GM12878 (cell line): ENCODE data around the gene MSH2. TPM values are rescaled to one million over a fixed set of nuclear protein-coding genes. Genes with fewer than 3 reads are reported as not detected.

ENCODE experiments used
- ATAC-seq: fragments of 200-7000 bp; cut with Tn5 transposase; 3 replicates; pipeline ENCODE4 v1.9.1; 2020; ENCODE audit warnings: mild to moderate bottlenecking, moderate library complexity
- BruUV-seq: library from RNA; stranded (reverse); fragments of 400-500 nt; replicated peaks from 2 replicates; lab custom pipeline; 2021; lab: Mats Ljungman, UMichigan
- CTCF ChIA-PET: fragments of 300-600 bp; sonication (Branson Sonifier 250); formaldehyde crosslinking; extraction: SDS; loops from one replicate; lab custom pipeline; 2021; ENCODE audit warnings: inconsistent platforms; lab: Yijun Ruan, JAX
- POLR2A ChIA-PET: fragments of 350-600 bp; formaldehyde crosslinking; extraction: SDS; loops from one replicate; lab custom pipeline; 2021; ENCODE audit warnings: inconsistent platforms; lab: Charles Lee
- RAD21 ChIA-PET: fragments of 300-600 bp; sonication (Branson Sonifier 250); formaldehyde crosslinking; loops from one replicate; lab custom pipeline; 2023; ENCODE audit warnings: antibody characterized with exemption; ENCODE audit not compliant: unreplicated experiment; lab: Charles Lee
- SMC1A ChIA-PET: fragments of 300-600 bp; sonication (Branson Sonifier 250); formaldehyde crosslinking; loops from one replicate; lab custom pipeline; 2023; ENCODE audit not compliant: unreplicated experiment, uncharacterized antibody; lab: Charles Lee
- DNase-seq: peaks from one replicate; pipeline ENCODE4 v3.0.0-alpha.2; 2011; ENCODE audit warnings: low read depth, low spot score
- FAIRE-seq: peaks from 3 replicates; lab custom pipeline; 2011; peaks lifted over from hg19 to GRCh38; lab: Jason Lieb, UNC
- H2AFZ ChIP-seq: 2 replicates; pipeline ENCODE4 v1.6.0; 2011; ENCODE audit warnings: low read depth, low read length, control low read depth; ENCODE audit not compliant: control insufficient read depth
- H3K27ac ChIP-seq: 2 replicates; pipeline ENCODE4 v1.5.1; 2011; ENCODE audit warnings: control low read depth; ENCODE audit not compliant: control insufficient read depth, insufficient read depth
- H3K27me3 ChIP-seq, 2 experiments: replicated peaks in 1 of 2; 2 replicates each; pipeline versions ENCODE4 v1.6.0 to v1.6.1; 2011; ENCODE audit warnings: low read length in 1 of 2; ENCODE audit not compliant: control insufficient read depth in 2 of 2, insufficient read depth in 2 of 2
- H3K36me3 ChIP-seq, 2 experiments: 2 replicates each; pipeline ENCODE4 v1.5.1; 2011; ENCODE audit warnings: low read length in 1 of 2; ENCODE audit not compliant: control insufficient read depth in 2 of 2, insufficient read depth in 2 of 2
- H3K4me1 ChIP-seq: 2 replicates; pipeline ENCODE4 v1.6.1; 2011; ENCODE audit warnings: mild to moderate bottlenecking, low read length, moderate library complexity, mixed read lengths; ENCODE audit not compliant: control insufficient read depth, insufficient read depth
- H3K4me2 ChIP-seq: 2 replicates; pipeline ENCODE4 v1.6.0; 2011; ENCODE audit warnings: control low read depth; ENCODE audit not compliant: control insufficient read depth, insufficient read depth
- H3K4me3 ChIP-seq: fragments of 200-600 bp; sonication (generic); 2 replicates; pipeline ENCODE4 v1.5.1; 2016
- H3K79me2 ChIP-seq: 2 replicates; pipeline ENCODE4 v1.6.0; 2011; ENCODE audit warnings: low read length; ENCODE audit not compliant: control insufficient read depth, insufficient read depth
- H3K9ac ChIP-seq: 2 replicates; pipeline ENCODE4 v1.8.0; 2011; ENCODE audit warnings: low read length, control low read depth, mixed read lengths; ENCODE audit not compliant: control insufficient read depth, insufficient read depth
- H3K9me3 ChIP-seq: replicated peaks from 3 replicates; pipeline ENCODE4 v1.5.1; 2011; ENCODE audit warnings: mild to moderate bottlenecking, low read length; ENCODE audit not compliant: control insufficient read depth, insufficient read depth
- H4K20me1 ChIP-seq: 2 replicates; pipeline ENCODE4 v1.6.0; 2011; ENCODE audit not compliant: control insufficient read depth, insufficient read depth
- BCL11A ChIP-seq: IDR thresholded peaks from 2 replicates; pipeline ENCODE4 v1.6.1; 2011; ENCODE audit warnings: low read depth, low read length
- CREM ChIP-seq: IDR thresholded peaks from 2 replicates; pipeline ENCODE4 v1.6.1; 2014; ENCODE audit warnings: antibody characterized with exemption, low read depth
- CUX1 ChIP-seq: IDR thresholded peaks from 2 replicates; pipeline ENCODE4 v1.6.1; 2012; ENCODE audit warnings: improper control_type of control experiment, low read depth, low read length; ENCODE audit not compliant: insufficient replicate concordance
- DPF2 ChIP-seq: fragments of 450-650 bp; IDR thresholded peaks from 2 replicates; pipeline ENCODE4 v1.6.1; 2017; ENCODE audit warnings: mild to moderate bottlenecking
- HDGF ChIP-seq: fragments of 450-650 bp; IDR thresholded peaks from 2 replicates; pipeline ENCODE4 v1.6.1; 2016; ENCODE audit warnings: antibody characterized with exemption
- IRF4 ChIP-seq: IDR thresholded peaks from 2 replicates; pipeline ENCODE4 v1.6.1; 2011; ENCODE audit warnings: low read depth, low read length
- PBX3 ChIP-seq: IDR thresholded peaks from 2 replicates; pipeline ENCODE4 v1.6.1; 2011; ENCODE audit warnings: mild to moderate bottlenecking, low read depth, low read length, moderate library complexity; ENCODE audit not compliant: insufficient replicate concordance
- RELB ChIP-seq: fragments of 450-650 bp; IDR thresholded peaks from 2 replicates; pipeline ENCODE4 v1.6.1; 2017; ENCODE audit warnings: low read depth, mild to moderate bottlenecking, moderate library complexity
- ZNF622 ChIP-seq: fragments of 450-650 bp; IDR thresholded peaks from 2 replicates; pipeline ENCODE4 v1.6.1; 2017; ENCODE audit warnings: mild to moderate bottlenecking, inconsistent platforms
- WGBS: methylation state at CpG from one replicate; pipeline ENCODE4 v1.1.6; 2016; ENCODE audit warnings: low lambda C conversion rate; ENCODE audit not compliant: insufficient replicate concordance, insufficient coverage; ENCODE audit errors: missing lambda C conversion rate; 5-methylcytosine and 5-hydroxymethylcytosine counted together
- in situ Hi-C: fragments of 300-500 bp; cut with MboI; formaldehyde crosslinking; loops from 9 replicates; pipeline ENCODE4 v1.14.3; 2018; ENCODE audit warnings: mixed read lengths
- intact Hi-C: fragments of 100-400 bp; cut with micrococcal nuclease; formaldehyde crosslinking; loops from one replicate; pipeline ENCODE4 v1.14.2; 2022; ENCODE audit not compliant: unreplicated experiment
- polyA plus RNA-seq, 11 experiments: library from polyadenylated mRNA; depleted of rRNA in 4 of 11; unstranded in 6 of 11; stranded (reverse) in 5 of 11; fragments of >200 nt; fragmentation: Nextera tagmentation in 4 of 11; fragmentation: Illumina TruSeq in 1 of 11; extraction: Ambion mirVana in 4 of 11; extraction: Trizol in 1 of 11; gene quantifications; 1 replicate in 1 of 11; 2 replicates in 10 of 11; pipeline versions ENCODE4 v1.2.1 to v1.2.3, GENCODE V29; 2011 to 2016; ENCODE audit warnings: inconsistent platforms in 2 of 11, missing spikeins in 2 of 11, low read depth in 1 of 11
- total RNA-seq, 4 experiments: library from RNA; depleted of rRNA in 3 of 4; stranded (reverse); fragments of >200 nt in 3 of 4; fragmentation: Illumina TruSeq in 1 of 4; extraction: Trizol in 1 of 4; gene quantifications; 2 replicates each; pipeline versions ENCODE4 v1.2.1 to v1.2.3, GENCODE V29; 2013 to 2021

MSH2 gene
- total and polyA plus RNA-seq, 10 of the 15 experiments (the other 5 are each of a cell fraction or from before 2014, with no cell fraction given) = 24.3 to 94.4 (median 55.5) TPM

GRCh38 chr2:47484396-47484795 is 81.4 kb downstream of the MSH2 start (continued):
- TF ChIP-seq CUX1 = no peak
- TF ChIP-seq IRF4 = no peak

GRCh38 chr2:47485177-47485576 is 82.2 kb downstream of the MSH2 start:
- Histone ChIP-seq H3K27ac (no peak overlapping the region), H3K4me1 (peaks cover 14% of the 10 kb centered on the region), H3K9me3 (no peaks in the 10 kb centered on the region), H2AFZ (no peak overlapping the region), H3K4me2 (no peak overlapping the region), H3K4me3 (no peak overlapping the region), H3K27me3 (no peaks in the 10 kb centered on the region), H4K20me1 (no peaks in the 10 kb centered on the region), H3K9ac (no peak overlapping the region), H3K36me3 (no peaks in the 10 kb centered on the region), H3K79me2 (no peaks in the 10 kb centered on the region)
- TF ChIP-seq RELB (no peak), PBX3 (no peak), CREM (no peak), HDGF (no peak), ZNF622 (no peak), BCL11A (no peak), DPF2 (no peak)
- DNase-seq = no peak
- intact Hi-C loops = no loop called here
- no TSS peak for BruUV-seq
- CTCF ChIA-PET = interaction anchor here (1.8 to 3.5 kb wide), 2 partner anchors 18 to 282 kb away, joined by 3 to 22 read pairs; no protein-coding TSS in a partner anchor
- POLR2A ChIA-PET = no interaction called here
- RAD21 ChIA-PET = no interaction called here
- no peak for ATAC-seq
- FAIRE-seq = no peak
- in situ Hi-C loops = no loop called here
- 100% methylated on average over 3 of the region's 3 CpGs for WGBS
- SMC1A ChIA-PET = interaction anchor here (1.0 to 2.2 kb wide), 5 partner anchors 10 to 322 kb away, joined by 3 to 9 read pairs (median 5); no protein-coding TSS in a partner anchor
